ENCODE data around the gene EIF4G3. TPM values are rescaled to one million over a fixed set of nuclear protein-coding genes. Genes with fewer than 3 reads are reported as not detected.

EIF4G3 gene
- total RNA-seq, 1 donor from 2014 or later, result 39.3 TPM

GRCh38 chr1:21160263-21160796 lies 16.4 kb downstream of the EIF4G3 start:
- intact Hi-C loops (cut with DNase I), result no loop called here
- TF ChIP-seq CTCF (IDR thresholded peaks at IDR 0.05), result no peak
- H3K27me3 ChIP-seq, result no peaks in the 10 kb centered on the region
- no peak overlapping the region for H3K27ac ChIP-seq
- no peaks in the 10 kb centered on the region for H3K4me1 ChIP-seq
- H3K9me3 ChIP-seq, result no peaks in the 10 kb centered on the region
- no peaks in the 10 kb centered on the region for H3K36me3 ChIP-seq
- DNase-seq (ENCODE audit: extremely low spot score in 2 of 2), result no peak
- no peak overlapping the region for H3K4me3 ChIP-seq

GRCh38 chr1:21157868-21158267 lies 18.8 kb downstream of the EIF4G3 start:
- intact Hi-C loops (cut with DNase I), result no loop called here
- TF ChIP-seq CTCF (IDR thresholded peaks at IDR 0.05), result no peak
- no peak for TF ChIP-seq POLR2AphosphoS5 (IDR thresholded peaks at IDR 0.05; ENCODE audit: insufficient read depth in 1 of 2, low read depth in 1 of 2)
- no peak for TF ChIP-seq POLR2A (IDR thresholded peaks at IDR 0.05)
- Histone ChIP-seq H3K27me3 (no peaks in the 10 kb centered on the region), H3K27ac (no peak overlapping the region), H3K4me3 (no peak overlapping the region), H3K9me3 (no peaks in the 10 kb centered on the region), H3K4me1 (no peaks in the 10 kb centered on the region), H3K36me3 (no peaks in the 10 kb centered on the region)
- no peak for DNase-seq (ENCODE audit: extremely low spot score in 2 of 2)

GRCh38 chr1:21157054-21157453 lies 19.6 kb downstream of the EIF4G3 start:
- Histone ChIP-seq H3K9me3 (no peaks in the 10 kb centered on the region), H3K27me3 (no peaks in the 10 kb centered on the region), H3K4me3 (no peak overlapping the region), H3K4me1 (peaks cover under 1% of the 10 kb centered on the region), H3K36me3 (no peaks in the 10 kb centered on the region), H3K27ac (no peak overlapping the region)
- no peak for TF ChIP-seq CTCF (IDR thresholded peaks at IDR 0.05)
- no peak for TF ChIP-seq POLR2AphosphoS5 (IDR thresholded peaks at IDR 0.05; ENCODE audit: insufficient read depth in 1 of 2, low read depth in 1 of 2)
- no peak for TF ChIP-seq POLR2A (IDR thresholded peaks at IDR 0.05)
- intact Hi-C loops (cut with DNase I), result no loop called here
- no peak for DNase-seq (ENCODE audit: extremely low spot score in 2 of 2)

- Histone ChIP-seq H3K4me1 (peaks cover 8% of the 10 kb centered on the region), H3K4me3 (no peak overlapping the region), H3K27ac (no peak overlapping the region), H3K27me3 (no peaks in the 10 kb centered on the region), H3K9me3 (no peaks in the 10 kb centered on the region), H3K36me3 (no peaks in the 10 kb centered on the region)
- intact Hi-C loops (cut with DNase I), result no loop called here
- DNase-seq (ENCODE audit: extremely low spot score in 2 of 2), result no peak
- TF ChIP-seq POLR2A (IDR thresholded peaks at IDR 0.05) (no peak), CTCF (IDR thresholded peaks at IDR 0.05) (no peak), POLR2AphosphoS5 (IDR thresholded peaks at IDR 0.05; ENCODE audit: insufficient read depth in 1 of 2, low read depth in 1 of 2) (no peak)
Observed at GRCh38 chr1:21156019-21156418, 20.7 kb downstream of the EIF4G3 start.

GRCh38 chr1:21154717-21155116 lies 22.0 kb downstream of the EIF4G3 start:
- Histone ChIP-seq H3K27me3 (no peaks in the 10 kb centered on the region), H3K27ac (no peak overlapping the region), H3K4me3 (no peak overlapping the region), H3K36me3 (no peaks in the 10 kb centered on the region), H3K4me1 (peaks cover 15% of the 10 kb centered on the region), H3K9me3 (no peaks in the 10 kb centered on the region)
- no peak for DNase-seq (ENCODE audit: extremely low spot score in 2 of 2)
- no peak for TF ChIP-seq POLR2A (IDR thresholded peaks at IDR 0.05)
- no peak for TF ChIP-seq CTCF (IDR thresholded peaks at IDR 0.05)
- no peak for TF ChIP-seq POLR2AphosphoS5 (IDR thresholded peaks at IDR 0.05; ENCODE audit: insufficient read depth in 1 of 2, low read depth in 1 of 2)
- intact Hi-C loops (cut with DNase I), result no loop called here
